ENCODE measurements around the gene ANKRD11.

The ANKRD11 gene

DNA sequence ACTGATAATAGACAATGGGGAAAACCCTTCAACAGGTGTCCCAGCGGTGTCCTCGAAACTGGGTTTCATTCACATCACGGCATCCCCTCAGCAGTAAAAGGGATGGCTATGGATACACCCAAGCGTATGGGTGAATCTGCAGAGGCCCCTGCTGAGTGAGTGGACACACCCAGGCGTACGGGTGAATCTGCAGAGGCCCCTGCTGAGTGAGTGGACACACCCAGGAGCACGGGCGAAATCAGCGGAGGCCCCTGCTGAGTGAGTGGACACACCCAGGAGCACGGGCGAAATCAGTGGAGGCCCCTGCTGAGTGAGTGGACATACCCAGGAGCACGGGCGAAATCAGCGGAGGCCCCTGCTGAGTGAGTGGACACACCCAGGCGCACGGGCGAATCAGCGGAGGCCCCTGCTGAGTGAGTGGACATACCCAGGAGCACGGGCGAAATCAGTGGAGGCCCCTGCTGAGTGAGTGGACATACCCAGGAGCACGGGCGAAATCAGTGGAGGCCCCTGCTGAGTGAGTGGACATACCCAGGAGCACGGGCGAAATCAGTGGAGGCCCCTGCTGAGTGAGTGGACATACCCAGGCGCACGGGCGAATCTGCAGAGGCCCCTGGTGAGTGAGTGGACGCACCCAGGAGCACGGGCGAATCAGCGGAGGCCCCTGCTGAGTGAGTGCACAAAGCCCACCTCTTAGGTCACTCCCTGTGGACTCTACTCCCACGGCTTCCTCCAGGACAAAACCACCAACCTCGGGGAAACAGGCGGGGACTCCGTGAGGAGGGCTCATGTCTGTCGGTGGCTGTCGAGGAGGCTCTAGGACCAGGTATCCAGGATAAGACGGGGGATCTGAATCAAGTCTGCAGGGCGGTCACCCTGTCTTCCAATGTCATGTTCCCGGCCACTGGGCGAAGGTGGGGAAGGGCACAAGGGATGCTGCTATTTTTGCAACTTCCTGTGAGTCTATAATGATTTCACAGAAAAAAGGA is 161.7 kb downstream of the ANKRD11 start:
- DNase-seq (ENCODE audit: low spot score), result peak; percentile 12

DNA sequence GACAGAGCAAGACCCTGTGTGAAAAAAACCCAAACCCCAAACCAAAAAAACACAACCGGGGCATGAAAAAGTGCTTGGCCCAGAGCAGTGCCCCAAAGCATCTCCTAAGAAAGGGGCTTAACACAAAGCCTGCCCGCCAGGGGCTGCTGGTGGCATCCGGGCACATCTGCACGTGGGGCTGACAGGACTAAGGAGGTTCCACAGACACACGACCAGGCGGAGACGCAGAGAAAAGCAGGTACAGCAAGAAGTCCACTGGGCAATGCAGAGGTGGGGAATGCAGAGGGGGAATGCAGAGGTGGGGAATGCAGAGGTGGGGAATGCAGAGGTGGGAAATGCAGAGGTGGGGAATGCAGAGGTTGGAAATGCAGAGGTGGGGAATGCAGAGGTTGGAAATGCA is 163.6 kb downstream of the ANKRD11 start:
- no peak for DNase-seq (ENCODE audit: low spot score)

DNA sequence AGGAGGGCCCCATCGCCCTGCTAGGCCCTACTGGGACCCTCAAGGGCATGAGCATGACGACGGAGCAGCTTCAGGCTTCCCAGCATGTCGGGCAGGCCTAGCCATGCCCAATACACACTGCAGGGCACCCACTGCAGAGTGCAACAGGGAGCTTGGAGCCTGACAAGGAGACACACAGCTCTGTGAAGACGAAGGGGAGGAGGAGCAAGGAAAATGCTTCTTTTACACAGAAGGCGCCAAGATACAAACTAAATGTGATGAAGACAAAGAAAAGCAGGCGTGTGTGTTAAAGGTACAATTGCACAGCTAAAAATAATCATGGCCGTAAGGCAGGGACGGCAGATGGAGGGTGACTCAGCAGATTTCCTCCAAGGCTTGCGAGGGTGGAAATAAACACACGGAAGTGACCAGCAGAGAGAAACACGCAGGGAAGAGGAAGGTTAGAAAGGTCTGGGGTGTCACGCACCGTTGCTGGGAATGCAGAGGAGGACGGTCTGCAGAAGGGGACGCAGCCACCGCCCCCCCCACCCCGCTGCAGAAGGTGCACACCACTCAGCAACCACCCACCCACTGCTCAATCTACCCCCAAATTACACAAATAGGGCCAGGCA is 164.4 kb downstream of the ANKRD11 start:
- no peak for DNase-seq (ENCODE audit: low spot score)

DNA sequence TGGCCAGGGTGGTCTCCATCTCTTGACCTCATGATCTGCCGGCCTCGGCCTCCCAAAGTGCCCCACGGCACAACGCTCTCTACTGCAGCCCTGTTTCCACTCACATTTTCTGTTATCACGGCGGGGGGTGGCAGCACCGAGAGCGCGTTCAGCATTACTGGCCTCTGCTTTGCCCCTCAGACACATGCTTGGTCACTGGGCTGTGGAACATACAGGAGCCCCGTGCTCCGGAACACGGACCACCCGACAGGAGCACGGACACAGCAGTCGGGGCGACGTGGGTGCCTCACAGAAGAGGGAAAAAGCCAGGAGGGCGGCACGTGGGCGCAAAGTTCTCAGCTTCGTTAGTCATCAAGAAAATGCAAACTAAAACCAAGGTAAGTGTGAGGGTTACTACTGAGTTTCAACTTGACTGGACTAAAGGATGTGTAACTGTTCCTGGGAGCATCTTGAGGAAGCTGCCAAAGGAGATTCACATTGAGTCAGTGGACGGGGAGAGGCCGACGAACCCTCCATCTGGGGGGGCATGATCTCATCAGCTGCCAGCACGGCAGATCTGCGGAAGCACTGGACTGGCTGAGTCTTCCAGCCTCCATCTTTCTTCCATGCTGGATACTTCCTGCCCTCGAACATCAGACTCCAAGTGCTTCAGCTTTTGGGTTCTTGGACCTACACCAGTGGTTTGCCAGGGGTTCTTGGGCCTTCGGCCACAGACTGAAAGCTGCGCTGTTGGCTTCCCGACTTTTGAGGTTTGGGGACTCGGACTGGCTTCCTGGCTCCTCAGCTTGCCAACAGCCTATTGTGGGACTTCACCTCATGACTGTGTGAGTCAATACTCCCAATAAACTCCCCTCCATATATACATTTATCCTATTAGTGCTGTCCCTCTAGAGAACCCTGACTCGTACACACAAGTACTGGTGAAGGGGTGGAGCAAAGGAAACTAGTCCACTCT is 166.0 kb downstream of the ANKRD11 start:
- DNase-seq (ENCODE audit: low spot score), result no peak

DNA sequence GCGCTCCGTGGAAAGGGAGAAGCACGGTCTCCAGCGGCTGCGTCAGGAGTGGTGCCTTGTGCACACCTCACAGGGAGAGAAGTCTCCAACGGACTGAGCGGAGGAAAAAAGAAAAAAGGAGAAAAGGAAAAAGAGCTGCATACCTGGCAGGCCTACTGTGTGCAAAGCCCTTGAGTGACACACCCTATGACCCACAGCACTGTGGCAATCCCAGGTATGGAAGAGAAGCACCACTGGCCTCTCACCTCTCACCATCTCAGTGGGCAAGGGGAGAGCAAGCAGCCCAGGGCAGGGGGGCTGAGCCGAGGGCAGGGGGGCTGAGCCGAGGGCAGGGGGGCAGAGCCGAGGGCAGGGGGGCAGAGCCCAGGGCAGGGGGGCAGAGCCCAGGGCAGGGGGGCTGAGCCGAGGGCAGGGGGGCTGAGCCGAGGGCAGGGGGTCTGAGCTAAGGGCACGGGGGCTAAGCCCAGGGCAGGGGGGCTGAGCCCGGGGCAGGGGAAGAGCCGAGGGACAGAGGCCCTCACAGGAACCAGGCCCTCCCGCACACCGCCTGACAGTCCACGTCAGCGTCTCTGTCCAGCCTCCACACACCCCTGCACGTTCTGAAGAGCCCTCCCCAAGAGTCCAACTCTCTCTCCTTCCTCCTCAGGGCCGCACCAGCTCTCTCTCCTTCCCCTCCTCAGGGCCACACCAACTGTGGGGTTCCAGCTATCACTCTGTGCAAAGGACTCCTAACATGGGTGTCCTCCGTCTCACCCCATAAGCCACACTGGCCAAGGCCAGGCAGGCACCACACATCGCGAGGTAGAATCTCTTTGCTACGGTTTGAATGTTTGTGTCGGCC is 167.0 kb downstream of the ANKRD11 start:
- no peak for DNase-seq (ENCODE audit: low spot score)

DNA sequence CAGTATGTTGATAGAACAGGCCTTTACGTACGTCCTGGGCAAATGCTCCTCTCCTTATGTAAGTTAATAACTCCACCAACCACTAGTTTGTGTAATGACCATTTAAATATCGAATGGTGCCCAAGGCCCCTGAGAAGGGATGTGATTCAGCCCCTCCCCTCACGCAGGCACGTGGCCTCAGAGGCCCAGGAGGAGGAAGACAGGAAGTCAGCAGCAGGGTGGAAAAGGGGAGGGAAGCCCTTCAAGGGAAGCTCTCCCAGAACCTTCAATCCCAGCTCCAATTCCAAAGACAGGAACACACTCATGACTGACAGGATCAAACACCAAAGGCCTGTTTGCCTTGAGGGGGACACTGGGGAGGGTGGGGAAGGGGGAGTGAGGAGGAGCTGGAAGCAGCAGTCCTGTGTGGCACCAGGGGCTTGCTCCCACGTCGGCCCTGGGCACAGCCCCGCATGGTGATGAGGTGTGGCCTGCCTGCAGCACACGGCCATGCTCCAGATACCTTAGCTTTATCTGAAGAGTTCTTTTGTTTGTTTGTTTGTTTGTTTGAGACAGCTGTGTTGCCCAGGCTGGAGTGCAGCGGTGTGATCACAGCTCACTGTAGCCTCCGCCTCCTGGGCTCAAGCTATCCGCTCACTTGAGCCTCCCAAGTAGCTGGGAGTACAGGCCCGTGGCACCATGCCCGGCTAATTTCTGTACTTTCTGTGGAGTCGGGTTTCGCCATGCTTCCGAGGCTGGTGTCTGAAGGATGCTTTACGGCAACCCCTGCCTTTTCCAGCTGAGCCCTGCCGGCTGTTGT is 167.8 kb downstream of the ANKRD11 start:
- DNase-seq (ENCODE audit: low spot score), result no peak

DNA sequence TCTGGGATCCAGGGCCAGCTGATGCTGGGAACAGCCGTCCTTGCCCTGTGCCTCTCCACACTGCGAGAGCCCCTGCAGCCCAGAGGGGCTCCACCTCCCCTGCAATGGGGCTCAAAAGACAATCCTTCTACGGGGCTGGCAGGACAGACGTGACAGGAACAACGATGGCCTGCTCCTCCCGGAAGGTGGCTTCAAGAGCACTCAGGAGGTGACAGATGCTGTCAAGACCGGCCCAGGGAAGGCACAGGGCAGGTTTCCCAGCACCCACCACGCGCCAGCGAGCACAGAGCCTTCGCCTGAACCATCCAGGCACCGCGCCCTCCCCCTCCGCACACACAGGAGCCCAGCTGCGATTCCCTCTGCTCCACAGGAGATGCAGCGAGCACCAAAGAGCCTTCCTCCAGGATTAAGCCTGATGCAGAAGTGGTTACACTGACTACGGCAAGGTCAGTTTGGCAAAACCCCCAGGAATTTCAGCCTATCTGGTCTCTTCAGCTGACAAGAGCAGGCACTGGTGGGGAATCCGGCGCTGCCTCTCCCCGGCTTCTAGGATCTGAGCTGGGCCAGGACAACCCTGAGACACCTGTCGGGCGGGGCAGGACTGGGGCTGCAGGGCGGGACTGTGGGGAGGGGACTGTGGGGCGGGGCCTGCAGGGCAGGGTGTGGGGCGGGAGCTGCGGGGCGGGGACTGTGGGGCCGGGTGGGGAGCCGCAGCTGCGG is 169.4 kb downstream of the ANKRD11 start:
- DNase-seq (ENCODE audit: low spot score), result peak; percentile 63

DNA sequence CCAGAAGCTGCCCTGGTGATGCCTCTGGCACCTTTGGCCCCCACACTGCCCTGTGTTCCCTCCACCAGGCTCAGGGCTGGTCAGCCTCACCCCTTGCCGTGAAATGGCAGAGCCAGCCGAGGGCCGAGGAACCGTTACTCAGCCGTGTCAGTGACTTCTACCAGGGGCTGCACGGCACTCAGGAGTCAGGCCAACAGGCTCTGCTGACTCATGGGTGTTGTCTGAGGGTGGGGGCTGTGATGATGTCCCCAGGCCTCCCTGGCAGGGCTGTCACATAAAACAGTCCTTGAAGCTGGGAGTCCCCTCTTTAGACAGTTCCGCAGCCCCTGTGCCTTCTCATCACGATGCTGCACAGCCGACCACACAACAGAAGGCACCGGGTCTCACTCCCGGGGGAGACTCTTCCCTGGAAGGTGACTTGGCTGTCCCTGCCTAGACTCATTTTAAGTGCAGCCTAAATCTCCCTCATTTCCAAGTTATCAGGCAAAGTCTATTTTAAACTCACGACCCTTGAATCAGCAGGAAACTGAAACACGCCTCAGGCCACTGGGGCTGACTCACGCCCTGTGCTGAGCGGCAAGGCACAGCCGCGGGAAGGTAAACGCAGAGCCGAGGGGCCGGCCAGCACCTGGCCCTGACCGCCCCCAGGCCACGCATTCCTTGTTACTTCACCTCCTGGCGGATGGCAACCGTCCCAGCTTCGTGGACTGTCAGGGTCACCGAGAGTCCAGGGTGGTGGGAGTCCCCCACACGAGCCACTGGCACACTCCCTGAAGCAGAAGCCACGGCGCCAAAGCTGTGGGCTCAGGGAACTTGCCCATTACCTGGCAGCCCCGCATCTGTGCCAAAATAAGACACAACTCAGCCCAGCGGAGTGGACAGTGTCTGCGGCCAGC is 170.2 kb downstream of the ANKRD11 start:
- no peak for DNase-seq (ENCODE audit: low spot score)

DNA sequence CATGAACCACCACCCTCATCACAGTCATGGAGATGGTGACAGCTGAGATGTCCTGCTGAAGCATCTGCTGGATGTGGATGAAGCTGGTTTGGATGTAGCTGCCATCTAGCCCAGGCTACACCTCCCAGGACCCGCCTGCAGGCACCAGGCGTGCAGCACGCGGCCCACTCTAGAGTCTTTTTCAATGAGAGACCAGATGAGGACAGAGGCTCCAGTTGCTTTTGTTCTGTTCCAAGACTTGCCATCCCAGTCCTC is 170.8 kb downstream of the ANKRD11 start:
- DNase-seq (ENCODE audit: low spot score), result no peak

DNA sequence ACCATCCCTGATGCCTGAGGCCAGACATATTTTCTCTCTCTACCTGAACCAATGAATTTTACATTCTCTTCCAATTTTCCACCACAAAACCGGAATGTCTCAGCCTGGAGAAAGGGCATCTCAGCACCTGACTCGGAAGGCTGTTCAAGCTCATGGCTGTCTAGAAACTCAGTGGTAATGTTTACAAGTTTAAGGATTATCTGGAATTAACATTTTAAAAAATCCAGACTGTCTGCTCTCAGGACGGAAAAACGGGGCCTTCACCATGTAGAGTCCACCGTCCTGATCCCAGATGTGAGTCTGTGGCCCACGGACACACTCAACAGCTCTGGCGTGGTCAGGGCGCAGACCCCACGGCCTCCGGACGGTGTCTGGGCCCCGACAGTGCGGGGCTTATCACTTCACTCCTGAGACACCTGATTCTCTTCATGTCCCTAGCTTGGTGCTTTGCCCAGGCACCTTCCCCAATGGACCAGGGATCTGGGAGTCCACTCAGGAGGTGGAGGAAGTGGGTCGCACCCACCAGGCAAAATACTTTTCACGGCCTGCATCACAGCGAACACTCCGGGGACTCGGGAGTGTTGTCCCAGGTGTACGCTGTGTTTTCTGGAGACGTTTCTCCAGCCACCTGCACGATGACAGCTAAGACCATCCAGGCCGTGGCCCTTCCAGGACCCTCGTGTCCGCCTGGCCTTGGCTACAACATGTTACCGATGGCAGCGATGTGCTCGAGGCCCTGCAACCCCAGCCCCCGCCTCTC is 171.3 kb downstream of the ANKRD11 start:
- no peak for DNase-seq (ENCODE audit: low spot score)

DNA sequence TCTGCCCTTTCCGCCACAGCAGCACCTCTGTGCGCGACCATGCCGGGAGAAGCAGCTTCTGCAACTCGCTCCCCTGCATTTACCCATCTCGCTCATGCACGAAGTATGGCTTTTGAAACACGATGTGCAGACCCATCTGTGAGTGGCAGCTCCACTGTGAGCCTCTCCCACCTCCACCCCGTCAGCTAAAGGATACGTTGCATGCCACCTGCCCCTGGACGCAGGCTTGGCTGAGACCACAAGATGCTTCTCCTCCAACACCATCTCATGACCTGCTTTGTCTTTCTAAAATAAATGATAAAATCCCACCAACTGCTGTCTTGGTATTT is 172.0 kb downstream of the ANKRD11 start:
- no peak for DNase-seq (ENCODE audit: low spot score)

DNA sequence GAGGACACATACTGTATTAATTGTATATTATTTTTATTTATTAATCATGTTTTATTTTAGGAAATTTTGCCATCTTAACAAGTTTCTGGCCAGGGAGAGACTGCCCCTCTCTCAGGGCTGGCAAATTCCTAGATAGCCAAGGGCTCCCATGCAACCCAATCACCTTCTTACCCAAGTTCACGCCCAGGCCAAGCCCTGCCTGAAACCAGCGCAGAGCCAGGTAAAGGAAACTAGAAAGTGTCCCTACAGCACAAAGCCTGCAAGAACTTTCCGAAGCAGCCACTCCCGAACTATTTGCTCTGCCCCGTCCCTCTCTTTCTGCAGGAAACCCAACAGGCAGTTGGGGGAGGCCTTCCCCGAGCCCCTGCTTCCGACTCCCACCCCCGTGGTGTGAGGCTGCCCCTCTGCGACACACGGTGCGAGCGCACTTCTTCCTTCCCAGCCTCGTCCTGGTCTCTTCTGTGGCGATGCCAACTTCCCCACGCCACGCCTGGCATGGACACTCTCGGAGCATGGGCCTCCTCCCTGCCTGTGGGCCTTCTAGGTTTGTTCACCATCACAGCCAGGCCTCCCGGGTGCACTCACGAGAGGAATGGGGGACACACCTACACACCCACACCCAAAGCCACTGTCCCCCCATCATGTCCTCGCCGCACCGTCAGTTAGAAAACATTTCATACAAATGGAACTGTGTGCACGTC is 172.5 kb downstream of the ANKRD11 start:
- DNase-seq (ENCODE audit: low spot score), result no peak

DNA sequence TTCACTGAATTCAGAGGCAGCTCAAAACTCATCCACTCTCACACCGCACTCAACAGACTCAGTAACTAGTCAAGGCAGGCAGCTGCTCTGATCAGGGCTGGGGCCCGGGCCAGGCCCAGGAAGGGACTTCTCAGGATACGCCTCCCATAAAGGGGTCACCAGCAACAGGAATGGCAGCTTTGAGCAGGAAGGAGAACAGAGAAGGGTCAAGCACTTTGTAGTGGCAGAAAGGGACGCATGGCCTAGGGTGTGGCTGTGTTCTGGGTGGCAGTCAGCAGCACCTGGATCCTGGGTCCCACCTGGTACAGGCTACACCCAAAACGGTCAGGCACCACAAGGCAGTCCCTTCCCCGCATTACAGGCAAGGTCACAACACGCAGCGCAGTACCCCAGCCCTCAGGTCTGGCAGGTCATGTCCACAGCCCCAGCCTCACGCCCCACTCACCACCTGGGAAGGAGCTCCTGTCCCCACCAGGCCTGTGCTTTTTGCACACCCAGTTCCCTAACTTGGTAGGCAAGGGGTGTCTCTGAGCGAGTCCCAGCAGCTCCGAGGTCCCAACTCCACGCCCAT is 173.2 kb downstream of the ANKRD11 start:
- DNase-seq (ENCODE audit: low spot score), result no peak

DNA sequence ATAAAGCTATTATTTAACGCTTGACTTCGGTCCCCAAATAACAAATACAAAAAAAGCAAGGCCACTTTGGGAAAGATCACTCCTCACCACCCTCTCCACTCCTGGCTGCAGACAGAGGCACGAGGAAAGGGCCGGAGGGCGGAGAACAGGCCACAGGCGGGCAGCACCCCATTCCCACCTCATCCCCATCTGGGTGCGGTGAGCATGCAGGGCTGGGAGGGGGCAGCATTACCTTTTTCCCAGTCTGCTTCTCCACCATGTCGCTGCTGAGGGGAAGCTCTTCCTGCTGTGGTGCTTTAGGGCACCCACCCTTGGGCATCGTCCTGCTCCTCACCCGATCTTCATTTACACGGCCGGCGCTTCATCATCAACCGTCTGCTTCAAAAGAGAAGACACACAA is 173.7 kb downstream of the ANKRD11 start:
- DNase-seq (ENCODE audit: low spot score), result no peak

DNA sequence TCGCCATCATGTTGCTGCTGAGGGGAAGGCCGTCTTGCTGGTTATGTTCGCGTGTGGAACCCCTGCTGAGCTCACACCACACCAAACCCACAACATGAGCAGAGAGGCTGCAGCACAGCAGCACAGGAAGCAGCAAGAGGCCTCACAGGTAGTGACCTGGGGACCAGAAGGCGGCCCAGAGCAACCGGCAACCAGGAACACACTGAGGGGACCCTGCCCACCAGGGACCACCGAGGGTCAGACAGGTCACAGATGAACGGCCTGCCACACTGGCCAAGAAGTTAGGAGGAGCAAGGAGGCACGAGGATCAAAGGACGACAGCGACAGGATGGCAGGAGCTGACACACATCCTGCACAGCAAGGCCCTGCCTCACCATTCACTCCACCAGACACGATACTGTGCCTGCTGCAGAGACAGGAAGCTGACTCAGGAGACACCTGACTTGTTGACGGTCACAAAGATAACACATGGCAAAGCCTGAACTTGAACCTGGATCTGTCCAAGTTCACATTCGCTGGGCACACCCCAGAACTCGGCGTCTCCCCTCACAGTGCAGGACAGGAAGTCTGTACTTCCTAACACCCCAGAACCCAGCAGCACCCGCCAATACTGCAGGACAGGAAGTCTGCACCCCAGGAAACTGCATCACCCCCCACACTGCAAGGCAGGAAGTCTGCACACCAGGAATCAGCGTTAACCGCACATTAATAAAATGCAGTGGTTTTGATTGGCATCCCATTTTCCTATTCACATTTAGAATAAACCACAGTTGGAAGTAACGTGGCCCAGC is 174.4 kb downstream of the ANKRD11 start:
- no peak for DNase-seq (ENCODE audit: low spot score)

DNA sequence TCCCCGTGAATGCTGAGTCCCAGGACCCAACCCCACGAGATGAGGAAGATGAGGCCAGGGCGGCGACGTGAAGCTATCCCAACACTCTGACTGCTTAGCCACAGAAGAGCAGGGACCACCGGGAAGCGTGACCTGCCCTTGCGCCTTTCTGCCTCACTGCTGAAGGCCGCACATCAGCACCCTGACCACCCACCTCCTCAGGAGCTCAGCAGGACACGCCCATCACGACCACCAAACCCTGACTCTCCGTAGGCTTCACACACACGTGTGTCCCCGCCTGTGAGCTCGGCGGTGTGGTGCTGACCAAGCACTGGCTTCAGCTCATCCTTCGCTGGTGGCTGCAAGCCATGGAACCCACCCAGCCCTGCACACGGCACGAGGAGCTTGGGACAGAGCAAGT is 175.1 kb downstream of the ANKRD11 start:
- no peak for DNase-seq (ENCODE audit: low spot score)

DNA sequence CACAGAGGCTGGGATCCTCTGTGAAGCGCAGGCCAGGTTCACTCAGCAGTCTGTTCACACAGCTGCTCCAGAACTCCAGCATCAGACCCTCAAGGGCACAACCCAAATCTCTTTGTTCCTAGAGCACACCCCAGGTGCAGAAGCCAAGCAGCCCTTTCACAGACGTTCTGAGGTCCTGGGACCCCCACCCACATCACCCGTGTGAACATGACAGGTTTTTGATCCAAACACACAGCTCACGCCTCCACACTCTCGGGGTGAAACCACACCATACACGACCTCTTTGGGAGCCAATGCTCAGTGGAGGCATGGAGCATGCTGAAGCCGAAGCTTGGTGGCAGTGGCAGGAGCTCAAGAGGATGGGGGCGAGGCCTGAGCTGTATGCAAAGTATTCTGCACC is 175.5 kb downstream of the ANKRD11 start:
- DNase-seq (ENCODE audit: low spot score), result no peak

Measured in D341Med (cell line).